Karpas-422 (cell line): ENCODE results near the gene RNF19B. TPM values are rescaled to one million over a fixed set of nuclear protein-coding genes. Genes with fewer than 3 reads are reported as not detected.
A peak's percentile ranks its signal among the peaks of the same experiment; 100 is the strongest.

Experiments
- DNase-seq: peaks from one replicate; pipeline ENCODE4 v3.0.0-alpha.2; 2015
- H2AFZ ChIP-seq: fragments of 200-600 bp; sonication (generic); 2 replicates; pipeline ENCODE4 v1.6.1; 2014; ENCODE audit warnings: antibody characterized with exemption, low read length, mixed read lengths
- H3K27ac ChIP-seq: fragments of 200-600 bp; sonication (generic); 2 replicates; pipeline ENCODE4 v1.5.1; 2014; ENCODE audit warnings: mild to moderate bottlenecking, low read length, moderate library complexity
- H3K27me3 ChIP-seq: fragments of 200-600 bp; sonication (generic); 2 replicates; pipeline ENCODE4 v1.6.1; 2014; ENCODE audit warnings: low read length, mixed read lengths
- H3K36me3 ChIP-seq: fragments of 200-600 bp; sonication (generic); 2 replicates; pipeline ENCODE4 v1.6.1; 2014; ENCODE audit warnings: low read length, mixed read lengths; ENCODE audit not compliant: insufficient read depth
- H3K4me1 ChIP-seq: fragments of 200-600 bp; sonication (generic); 2 replicates; pipeline ENCODE4 v1.6.1; 2014; ENCODE audit warnings: mild to moderate bottlenecking, low read length, mixed read lengths
- H3K4me2 ChIP-seq: fragments of 200-600 bp; sonication (generic); 2 replicates; pipeline ENCODE4 v1.6.1; 2014; ENCODE audit warnings: low read length, low read depth, mild to moderate bottlenecking; ENCODE audit not compliant: poor library complexity, severe bottlenecking
- H3K4me3 ChIP-seq: fragments of 200-600 bp; sonication (generic); 2 replicates; pipeline ENCODE4 v1.5.1; 2014; ENCODE audit warnings: mild to moderate bottlenecking, antibody characterized with exemption, low read length, mixed read lengths
- H3K79me2 ChIP-seq: fragments of 200-600 bp; sonication (generic); 2 replicates; pipeline ENCODE4 v1.6.1; 2014; ENCODE audit warnings: mild to moderate bottlenecking, low read length, mixed read lengths
- H3K9ac ChIP-seq: fragments of 200-600 bp; sonication (generic); 2 replicates; pipeline ENCODE4 v1.6.0; 2014; ENCODE audit warnings: low read length
- H3K9me2 ChIP-seq: fragments of 200-600 bp; sonication (generic), shearing (Covaris generic); replicated peaks from 2 replicates; pipeline ENCODE4 v1.6.0; 2014; ENCODE audit warnings: mild to moderate bottlenecking, low read length, moderate library complexity; ENCODE audit not compliant: insufficient read depth
- H3K9me3 ChIP-seq: fragments of 300-700, 200-600 bp; sonication (generic); 2 replicates; pipeline ENCODE4 v1.6.1; 2014; ENCODE audit warnings: low read length, mixed read lengths
- H4K20me1 ChIP-seq: fragments of 200-600 bp; sonication (generic); 2 replicates; pipeline ENCODE4 v1.6.1; 2014; ENCODE audit warnings: mild to moderate bottlenecking, antibody characterized with exemption, low read length, low read depth; ENCODE audit not compliant: insufficient read depth
- total RNA-seq: library from RNA; depleted of rRNA; stranded (reverse); fragments of >200 nt; shearing (Covaris generic); gene quantifications from 2 replicates; pipeline ENCODE4 v1.2.3, GENCODE V29; 2014; ENCODE audit warnings: low replicate concordance

RNF19B gene
- total RNA-seq, 1 experiment from 2014 or later, result 86.1 TPM

GRCh38 chr1:32960819-32961355 lies 3.7 kb downstream of the RNF19B start:
- Histone ChIP-seq H3K79me2 (peaks cover 81% of the 10 kb centered on the region), H4K20me1 (peaks cover 21% of the 10 kb centered on the region), H3K9me2 (no peaks in the 10 kb centered on the region), H3K9me3 (no peaks in the 10 kb centered on the region), H3K4me2 (peak overlapping the region; percentile 82), H2AFZ (no peak overlapping the region), H3K36me3 (peaks cover 25% of the 10 kb centered on the region), H3K4me1 (peaks cover 67% of the 10 kb centered on the region), H3K27ac (peak overlapping the region; percentile 99), H3K9ac (peak overlapping the region; percentile 92), H3K4me3 (peak overlapping the region; percentile 88), H3K27me3 (no peaks in the 10 kb centered on the region)
- peak; percentile 95 for DNase-seq

- Histone ChIP-seq H4K20me1 (peaks cover 21% of the 10 kb centered on the region), H3K4me1 (peaks cover 71% of the 10 kb centered on the region), H3K9me3 (no peaks in the 10 kb centered on the region), H3K27me3 (no peaks in the 10 kb centered on the region), H3K79me2 (peaks cover 87% of the 10 kb centered on the region), H3K27ac (peak overlapping the region; percentile 99), H2AFZ (no peak overlapping the region), H3K9ac (peak overlapping the region; percentile 73), H3K36me3 (peaks cover 25% of the 10 kb centered on the region), H3K9me2 (no peaks in the 10 kb centered on the region), H3K4me3 (peak overlapping the region; percentile 60), H3K4me2 (peak overlapping the region; percentile 82)
- DNase-seq, result peak; percentile 56
These were observed 4.3 kb downstream of the RNF19B start for GRCh38 chr1:32960342-32960741.

GRCh38 chr1:32958827-32959226 lies 5.8 kb downstream of the RNF19B start:
- H3K79me2 ChIP-seq, result peaks cover 99% of the 10 kb centered on the region
- no peaks in the 10 kb centered on the region for H3K27me3 ChIP-seq
- peak overlapping the region; percentile 60 for H3K4me3 ChIP-seq
- no peaks in the 10 kb centered on the region for H3K9me3 ChIP-seq
- peak overlapping the region; percentile 73 for H3K9ac ChIP-seq
- H3K4me2 ChIP-seq, result peak overlapping the region; percentile 82
- no peaks in the 10 kb centered on the region for H3K9me2 ChIP-seq
- peaks cover 33% of the 10 kb centered on the region for H3K36me3 ChIP-seq
- peak overlapping the region; percentile 99 for H3K27ac ChIP-seq
- no peak for DNase-seq
- H3K4me1 ChIP-seq, result peaks cover 81% of the 10 kb centered on the region
- H2AFZ ChIP-seq, result no peak overlapping the region
- H4K20me1 ChIP-seq, result peaks cover 26% of the 10 kb centered on the region

- Histone ChIP-seq H3K9ac (peak overlapping the region; percentile 23; the same call in 1 of the 2 replicates), H3K27ac (peak overlapping the region; percentile 99), H4K20me1 (peaks cover 10% of the 10 kb centered on the region; the same call in 1 of the 2 replicates), H3K36me3 (peaks cover 33% of the 10 kb centered on the region), H3K79me2 (peaks cover 97% of the 10 kb centered on the region), H3K9me2 (no peaks in the 10 kb centered on the region), H3K4me3 (no peak overlapping the region), H3K27me3 (no peaks in the 10 kb centered on the region), H3K4me1 (peaks cover 96% of the 10 kb centered on the region), H2AFZ (no peak overlapping the region), H3K9me3 (no peaks in the 10 kb centered on the region), H3K4me2 (peak overlapping the region; percentile 31)
- DNase-seq, result peak; percentile 53
These were observed 7.6 kb downstream of the RNF19B start for GRCh38 chr1:32957017-32957416.

GRCh38 chr1:32954168-32954567 lies 10.4 kb downstream of the RNF19B start:
- no peak overlapping the region for H3K4me2 ChIP-seq
- H3K4me1 ChIP-seq, result peaks cover 100% of the 10 kb centered on the region
- H4K20me1 ChIP-seq, result peaks cover 7% of the 10 kb centered on the region; the same call in 1 of the 2 replicates
- DNase-seq, result no peak
- no peaks in the 10 kb centered on the region for H3K27me3 ChIP-seq
- no peaks in the 10 kb centered on the region for H3K9me2 ChIP-seq
- peaks cover 41% of the 10 kb centered on the region for H3K36me3 ChIP-seq
- peak overlapping the region; percentile 99 for H3K27ac ChIP-seq
- no peak overlapping the region for H3K9ac ChIP-seq
- H3K9me3 ChIP-seq, result no peaks in the 10 kb centered on the region
- peaks cover 99% of the 10 kb centered on the region for H3K79me2 ChIP-seq
- H3K4me3 ChIP-seq, result no peak overlapping the region
- no peak overlapping the region for H2AFZ ChIP-seq

- Histone ChIP-seq H3K9me2 (no peaks in the 10 kb centered on the region), H3K4me1 (peaks cover 100% of the 10 kb centered on the region), H4K20me1 (peaks cover 7% of the 10 kb centered on the region; the same call in 1 of the 2 replicates), H3K36me3 (peaks cover 39% of the 10 kb centered on the region), H3K4me3 (0 out of 2 replicates have a peak overlapping the region, but pooled peaks have one; percentile 1), H3K79me2 (peaks cover 99% of the 10 kb centered on the region), H3K9ac (no peak overlapping the region), H3K4me2 (peak overlapping the region; percentile 44), H3K9me3 (no peaks in the 10 kb centered on the region), H2AFZ (no peak overlapping the region), H3K27me3 (no peaks in the 10 kb centered on the region), H3K27ac (peak overlapping the region; percentile 99)
- no peak for DNase-seq
These were observed 11.1 kb downstream of the RNF19B start for GRCh38 chr1:32953495-32953894.

GRCh38 chr1:32949519-32949918 lies 15.1 kb downstream of the RNF19B start:
- Histone ChIP-seq H3K9me3 (no peaks in the 10 kb centered on the region), H3K9ac (peak overlapping the region; percentile 4; the same call in 1 of the 2 replicates), H3K27me3 (no peaks in the 10 kb centered on the region), H3K9me2 (no peaks in the 10 kb centered on the region), H3K27ac (peak overlapping the region; percentile 99), H3K4me2 (peak overlapping the region; percentile 81), H3K79me2 (peaks cover 96% of the 10 kb centered on the region), H3K4me1 (peaks cover 97% of the 10 kb centered on the region), H3K4me3 (no peak overlapping the region), H2AFZ (no peak overlapping the region), H3K36me3 (peaks cover 48% of the 10 kb centered on the region), H4K20me1 (no peaks in the 10 kb centered on the region; the same call in 1 of the 2 replicates)
- DNase-seq, result no peak

GRCh38 chr1:32948905-32949304 lies 15.7 kb downstream of the RNF19B start:
- Histone ChIP-seq H2AFZ (no peak overlapping the region), H3K27ac (peak overlapping the region; percentile 99), H3K79me2 (peaks cover 96% of the 10 kb centered on the region), H3K4me1 (peaks cover 91% of the 10 kb centered on the region), H3K4me2 (peak overlapping the region; percentile 81), H3K9ac (peak overlapping the region; percentile 18), H3K9me2 (no peaks in the 10 kb centered on the region), H3K4me3 (no peak overlapping the region), H4K20me1 (no peaks in the 10 kb centered on the region), H3K9me3 (no peaks in the 10 kb centered on the region), H3K27me3 (no peaks in the 10 kb centered on the region), H3K36me3 (peaks cover 54% of the 10 kb centered on the region)
- no peak for DNase-seq
